Measurements from ENCODE around the gene SIGLEC12. TPM values are rescaled to one million over a fixed set of nuclear protein-coding genes. Genes with fewer than 3 reads are reported as not detected.

Gene SIGLEC12
- total RNA-seq, 4 donors from 2014 or later: not detected

GRCh38 chr19:51507192-51507591, 5.6 kb upstream of the SIGLEC12 start:
- no peak for TF ChIP-seq CTCF (IDR thresholded peaks at IDR 0.05; ENCODE audit: low read depth)

- TF ChIP-seq CTCF (IDR thresholded peaks at IDR 0.05; ENCODE audit: low read depth): no peak
These were observed 4.3 kb upstream of the SIGLEC12 start for GRCh38 chr19:51505904-51506303.

- TF ChIP-seq CTCF (IDR thresholded peaks at IDR 0.05; ENCODE audit: low read depth): no peak
These were observed 2.3 kb upstream of the SIGLEC12 start for GRCh38 chr19:51503896-51504295.

- no peak for TF ChIP-seq CTCF (IDR thresholded peaks at IDR 0.05; ENCODE audit: low read depth)
These were observed 1.8 kb upstream of the SIGLEC12 start for GRCh38 chr19:51503286-51503817.

- no peak for TF ChIP-seq CTCF (IDR thresholded peaks at IDR 0.05; ENCODE audit: low read depth)
These were observed 3.9 kb downstream of the SIGLEC12 start for GRCh38 chr19:51497666-51498065.

- no peak for TF ChIP-seq CTCF (IDR thresholded peaks at IDR 0.05; ENCODE audit: low read depth)
These were observed 7.8 kb downstream of the SIGLEC12 start for GRCh38 chr19:51493776-51494175.

GRCh38 chr19:51491586-51491985, 10.0 kb downstream of the SIGLEC12 start:
- no peak for TF ChIP-seq CTCF (IDR thresholded peaks at IDR 0.05; ENCODE audit: low read depth)
